ENCODE results near the gene ARHGDIB. TPM values are rescaled to one million over a fixed set of nuclear protein-coding genes. Genes with fewer than 3 reads are reported as not detected.

The ARHGDIB gene
- total RNA-seq, 5 donors from 2014 or later (not counting 1 experiment from before 2014, with no cell fraction given) = 722 to 938 (median 785) TPM

GRCh38 chr12:14931791-14932560, 29.4 kb downstream of the ARHGDIB start:
- WGBS (ENCODE audit: insufficient coverage) = 96% methylated on average over 4 of the region's 7 CpGs
- ChIA-PET POLR2A (interaction anchor here (0.6 to 0.7 kb wide), 3 partner anchors 36 to 418 kb away, joined by 3 to 10 read pairs (median 5); no protein-coding TSS in a partner anchor), CTCF (interaction anchor here (0.6 to 1.2 kb wide), 8 partner anchors 9 to 106 kb away, joined by 3 to 5 read pairs (median 3); partner anchors contain the start of gene ARHGDIB (in 1 of the 2))
- DNase-seq (no peak), ATAC-seq (replicated peaks in 1 of 4) (no peak)
- Mint-ChIP-seq H3K36me3 (peaks cover 69% of the 10 kb centered on the region), H3K4me1 (peaks cover 13 to 27% (median 15%) of the 10 kb centered on the region in 3 donors), H3K27ac (peak overlapping the region; percentile 1 to 39), H3K4me3 (no peak overlapping the region), H3K9me3 (no peaks in the 10 kb centered on the region), H3K27me3 (no peaks in the 10 kb centered on the region)
- Histone ChIP-seq H3K27ac (ENCODE audit: low read length) (no peak overlapping the region), H3K36me3 (ENCODE audit: control insufficient read depth in 2 of 2, extremely low read depth in 1 of 2, insufficient read depth in 1 of 2, low read length in 1 of 2) (peaks cover 3 to 81% of the 10 kb centered on the region in 2 donors), H3K4me3 (ENCODE audit: control insufficient read depth in 1 of 2, extremely low read depth in 1 of 2, low read length in 1 of 2) (no peak overlapping the region), H3K27me3 (replicated peaks in 1 of 2; ENCODE audit: control insufficient read depth in 2 of 2, extremely low read depth in 1 of 2, insufficient read depth in 2 of 2, low read length in 1 of 2) (no peaks in the 10 kb centered on the region), H3K9me3 (no peaks in the 10 kb centered on the region), H3K4me1 (ENCODE audit: control insufficient read depth in 1 of 2, extremely low read depth in 1 of 2, insufficient read depth in 2 of 2, low read length in 2 of 2) (no peaks in the 10 kb centered on the region)

GRCh38 chr12:14931359-14931758, 30.0 kb downstream of the ARHGDIB start:
- ChIA-PET CTCF (interaction anchor here (0.6 to 1.2 kb wide), 7 partner anchors 10 to 106 kb away, joined by 3 to 5 read pairs (median 3); no protein-coding TSS in a partner anchor), POLR2A (interaction anchor here (0.6 to 0.7 kb wide), 3 partner anchors 36 to 417 kb away, joined by 3 to 10 read pairs (median 5); no protein-coding TSS in a partner anchor)
- Histone ChIP-seq H3K4me1 (ENCODE audit: control insufficient read depth in 1 of 2, extremely low read depth in 1 of 2, insufficient read depth in 2 of 2, low read length in 2 of 2) (no peaks in the 10 kb centered on the region), H3K36me3 (ENCODE audit: control insufficient read depth in 2 of 2, extremely low read depth in 1 of 2, insufficient read depth in 1 of 2, low read length in 1 of 2) (peaks cover 3 to 78% of the 10 kb centered on the region in 2 donors), H3K27ac (ENCODE audit: low read length) (no peak overlapping the region), H3K4me3 (ENCODE audit: control insufficient read depth in 1 of 2, extremely low read depth in 1 of 2, low read length in 1 of 2) (no peak overlapping the region), H3K9me3 (no peaks in the 10 kb centered on the region), H3K27me3 (replicated peaks in 1 of 2; ENCODE audit: control insufficient read depth in 2 of 2, extremely low read depth in 1 of 2, insufficient read depth in 2 of 2, low read length in 1 of 2) (no peaks in the 10 kb centered on the region)
- Mint-ChIP-seq H3K36me3 (peaks cover 65% of the 10 kb centered on the region), H3K27me3 (no peaks in the 10 kb centered on the region), H3K4me1 (peaks cover 7 to 21% (median 10%) of the 10 kb centered on the region in 3 donors), H3K27ac (peak overlapping the region in 1 of 2 donors; percentile 39), H3K4me3 (no peak overlapping the region), H3K9me3 (no peaks in the 10 kb centered on the region)
- DNase-seq (no peak), ATAC-seq (replicated peaks in 1 of 4) (no peak)
- WGBS (ENCODE audit: insufficient coverage) = 100% methylated on average over 4 of the region's 4 CpGs

- Mint-ChIP-seq H3K27me3 (no peaks in the 10 kb centered on the region), H3K4me3 (no peak overlapping the region), H3K9me3 (no peaks in the 10 kb centered on the region), H3K36me3 (peaks cover 59% of the 10 kb centered on the region), H3K27ac (no peak overlapping the region), H3K4me1 (peaks cover 5 to 10% (median 10%) of the 10 kb centered on the region in 3 donors)
- DNase-seq (no peak), ATAC-seq (replicated peaks in 1 of 4) (no peak)
- Histone ChIP-seq H3K4me1 (ENCODE audit: control insufficient read depth in 1 of 2, extremely low read depth in 1 of 2, insufficient read depth in 2 of 2, low read length in 2 of 2) (no peaks in the 10 kb centered on the region), H3K4me3 (ENCODE audit: control insufficient read depth in 1 of 2, extremely low read depth in 1 of 2, low read length in 1 of 2) (no peak overlapping the region), H3K36me3 (ENCODE audit: control insufficient read depth in 2 of 2, extremely low read depth in 1 of 2, insufficient read depth in 1 of 2, low read length in 1 of 2) (peaks cover 0 to 67% of the 10 kb centered on the region in 2 donors), H3K9me3 (no peaks in the 10 kb centered on the region), H3K27me3 (replicated peaks in 1 of 2; ENCODE audit: control insufficient read depth in 2 of 2, extremely low read depth in 1 of 2, insufficient read depth in 2 of 2, low read length in 1 of 2) (no peaks in the 10 kb centered on the region), H3K27ac (ENCODE audit: low read length) (no peak overlapping the region)
- POLR2A ChIA-PET = no interaction called here
- CTCF ChIA-PET = no interaction called here
Observed at GRCh38 chr12:14930299-14930698, 31.1 kb downstream of the ARHGDIB start.

GRCh38 chr12:14928931-14929330, 32.5 kb downstream of the ARHGDIB start:
- no peaks in the 10 kb centered on the region for H3K9me3 ChIP-seq
- H3K27me3 ChIP-seq (replicated peaks in 1 of 2; ENCODE audit: control insufficient read depth in 2 of 2, extremely low read depth in 1 of 2, insufficient read depth in 2 of 2, low read length in 1 of 2) = no peaks in the 10 kb centered on the region
- Mint-ChIP-seq H3K4me3 (no peak overlapping the region), H3K36me3 (peaks cover 52% of the 10 kb centered on the region), H3K27me3 (no peaks in the 10 kb centered on the region), H3K27ac (no peak overlapping the region), H3K4me1 (peaks cover 4 to 10% (median 8%) of the 10 kb centered on the region in 3 donors), H3K9me3 (no peaks in the 10 kb centered on the region)
- POLR2A ChIA-PET = interaction anchor here in 1 of 2 donors (0.7 kb wide), 2 partner anchors 42 to 123 kb away, joined by 3 read pairs; no protein-coding TSS in a partner anchor
- no peak for DNase-seq
- no peak overlapping the region for H3K27ac ChIP-seq (ENCODE audit: low read length)
- H3K4me1 ChIP-seq (ENCODE audit: control insufficient read depth in 1 of 2, extremely low read depth in 1 of 2, insufficient read depth in 2 of 2, low read length in 2 of 2) = no peaks in the 10 kb centered on the region
- H3K4me3 ChIP-seq (ENCODE audit: control insufficient read depth in 1 of 2, extremely low read depth in 1 of 2, low read length in 1 of 2) = no peak overlapping the region
- no peak for ATAC-seq (replicated peaks in 1 of 4)
- CTCF ChIA-PET = interaction anchor here (0.8 to 1.2 kb wide), 3 partner anchors 8 to 67 kb away, joined by 3 read pairs; no protein-coding TSS in a partner anchor
- WGBS (ENCODE audit: insufficient coverage) = 100% methylated on average over 3 of the region's 4 CpGs
- H3K36me3 ChIP-seq (ENCODE audit: control insufficient read depth in 2 of 2, extremely low read depth in 1 of 2, insufficient read depth in 1 of 2, low read length in 1 of 2) = peaks cover 0 to 64% of the 10 kb centered on the region in 2 donors

DNA sequence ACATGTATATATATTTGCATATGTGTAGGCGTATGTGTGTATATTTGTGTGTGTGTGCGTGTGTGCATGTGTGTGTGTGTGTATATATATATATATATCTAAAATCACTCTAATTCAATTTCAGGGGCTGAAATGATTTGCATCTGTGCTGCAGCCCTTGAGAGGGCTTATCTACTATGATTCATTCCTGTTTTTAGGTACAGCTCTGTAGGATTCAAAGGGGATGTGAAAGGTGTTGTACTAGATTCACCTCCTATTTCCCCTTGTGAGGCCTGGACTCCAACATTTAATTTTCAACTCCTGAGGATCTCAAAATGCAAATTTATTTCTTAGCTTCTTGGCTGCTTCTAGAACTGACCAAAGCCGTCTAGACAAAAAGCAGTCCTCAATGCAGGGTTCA, 34.1 kb downstream of the ARHGDIB start:
- POLR2A ChIA-PET = interaction anchor here (0.6 kb wide), 2 partner anchors 142 to 212 kb away, joined by 3 to 4 read pairs; no protein-coding TSS in a partner anchor
- peak overlapping the region in 1 of 2 donors; percentile 8 for H3K27ac Mint-ChIP-seq
- H3K36me3 Mint-ChIP-seq = peaks cover 38% of the 10 kb centered on the region

DNA sequence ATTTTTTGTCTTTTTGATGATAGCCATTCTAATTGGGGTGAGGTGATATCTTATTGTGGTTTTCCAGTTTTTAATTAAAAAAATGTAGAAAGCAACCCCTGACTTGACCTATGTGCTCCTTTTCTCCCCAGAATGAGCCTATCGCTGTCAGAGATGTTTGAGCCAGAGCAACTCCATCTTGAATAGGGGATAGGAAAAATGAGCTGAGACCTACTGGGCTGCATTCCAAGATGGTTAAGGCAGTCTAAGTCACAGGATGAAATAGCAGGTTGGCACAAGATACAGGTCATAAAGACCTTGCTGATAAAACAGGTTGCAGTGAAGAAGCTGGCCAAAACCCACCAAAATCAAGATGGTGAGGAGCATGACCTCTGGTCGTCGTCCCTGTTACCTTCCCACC, 36.9 kb downstream of the ARHGDIB start:
- Histone ChIP-seq H3K4me1 (ENCODE audit: control insufficient read depth in 1 of 2, extremely low read depth in 1 of 2, insufficient read depth in 2 of 2, low read length in 2 of 2) (peaks cover 7 to 8% of the 10 kb centered on the region in 2 experiments), H3K27ac (ENCODE audit: low read length) (no peak overlapping the region), H3K27me3 (replicated peaks in 1 of 2; ENCODE audit: control insufficient read depth in 2 of 2, extremely low read depth in 1 of 2, insufficient read depth in 2 of 2, low read length in 1 of 2) (no peaks in the 10 kb centered on the region), H3K4me3 (ENCODE audit: control insufficient read depth in 1 of 2, extremely low read depth in 1 of 2, low read length in 1 of 2) (no peak overlapping the region), H3K9me3 (no peaks in the 10 kb centered on the region), H3K36me3 (ENCODE audit: control insufficient read depth in 2 of 2, extremely low read depth in 1 of 2, insufficient read depth in 1 of 2, low read length in 1 of 2) (peaks cover 0 to 35% of the 10 kb centered on the region in 2 donors)
- Mint-ChIP-seq H3K36me3 (peaks cover 36% of the 10 kb centered on the region), H3K4me1 (peaks cover 20 to 21% (median 21%) of the 10 kb centered on the region in 3 donors), H3K27ac (no peak overlapping the region), H3K27me3 (no peaks in the 10 kb centered on the region), H3K9me3 (no peaks in the 10 kb centered on the region), H3K4me3 (no peak overlapping the region)
- ChIA-PET CTCF (no interaction called here), POLR2A (interaction anchor here in 1 of 2 donors (0.9 kb wide), 1 partner anchor 11 kb away, joined by 3 read pairs; no protein-coding TSS in a partner anchor)
- ATAC-seq (replicated peaks in 1 of 4) (no peak), DNase-seq (no peak)
- 100% methylated on average over 1 of the region's 3 CpGs for WGBS (ENCODE audit: insufficient coverage)

More for the DNA sequence above, 34.1 kb downstream of the ARHGDIB start:
- H3K9me3 ChIP-seq = no peaks in the 10 kb centered on the region
- H3K27ac ChIP-seq (ENCODE audit: low read length) = no peak overlapping the region
- peaks cover 0 to 3% (median 0%) of the 10 kb centered on the region in 3 donors for H3K4me1 Mint-ChIP-seq
- no peaks in the 10 kb centered on the region for H3K4me1 ChIP-seq (ENCODE audit: control insufficient read depth in 1 of 2, extremely low read depth in 1 of 2, insufficient read depth in 2 of 2, low read length in 2 of 2)
- WGBS (ENCODE audit: insufficient coverage) = 100% methylated on average over 1 of the region's 3 CpGs
- no peaks in the 10 kb centered on the region for H3K9me3 Mint-ChIP-seq
- CTCF ChIA-PET = interaction anchor here in 1 of 2 donors (1.0 kb wide), 1 partner anchor 68 kb away, joined by 10 read pairs; no protein-coding TSS in a partner anchor
- no peak overlapping the region for H3K4me3 Mint-ChIP-seq
- H3K27me3 ChIP-seq (replicated peaks in 1 of 2; ENCODE audit: control insufficient read depth in 2 of 2, extremely low read depth in 1 of 2, insufficient read depth in 2 of 2, low read length in 1 of 2) = no peaks in the 10 kb centered on the region
- no peak for ATAC-seq (replicated peaks in 1 of 4)
- no peak for DNase-seq
- H3K27me3 Mint-ChIP-seq = no peaks in the 10 kb centered on the region
- H3K4me3 ChIP-seq (ENCODE audit: control insufficient read depth in 1 of 2, extremely low read depth in 1 of 2, low read length in 1 of 2) = no peak overlapping the region
- peaks cover 0 to 48% of the 10 kb centered on the region in 2 donors for H3K36me3 ChIP-seq (ENCODE audit: control insufficient read depth in 2 of 2, extremely low read depth in 1 of 2, insufficient read depth in 1 of 2, low read length in 1 of 2)

Measured in T-cell (primary cell).